Effector memory CD4-positive, alpha-beta T cell (primary cell): ENCODE data around the gene TOPORS.

Experiments used
- DNase-seq, 3 donors: peaks; one replicate each; pipeline ENCODE4 v3.0.0-alpha.2; 2020
- H3K27ac ChIP-seq: 2 replicates; pipeline ENCODE4 v1.7.0; 2013; ENCODE audit warnings: mild to moderate bottlenecking, low read length, moderate library complexity; ENCODE audit not compliant: insufficient read depth, poor library complexity, severe bottlenecking
- H3K27me3 ChIP-seq: replicated peaks from 2 replicates; pipeline ENCODE4 v1.7.0; 2013; ENCODE audit warnings: mild to moderate bottlenecking, low read length; ENCODE audit not compliant: insufficient read depth, control insufficient read depth, poor library complexity, severe bottlenecking
- H3K36me3 ChIP-seq: 2 replicates; pipeline ENCODE4 v1.7.0; 2013; ENCODE audit warnings: mild to moderate bottlenecking, low read length, moderate library complexity; ENCODE audit not compliant: control insufficient read depth, insufficient read depth
- H3K4me1 ChIP-seq: 2 replicates; pipeline ENCODE4 v1.7.0; 2013; ENCODE audit warnings: low read length, mild to moderate bottlenecking; ENCODE audit not compliant: control insufficient read depth, insufficient read depth, poor library complexity, severe bottlenecking
- H3K4me3 ChIP-seq: 2 replicates; pipeline ENCODE4 v1.7.0; 2013; ENCODE audit warnings: low read length, low read depth, mild to moderate bottlenecking; ENCODE audit not compliant: insufficient read depth, poor library complexity, severe bottlenecking
- H3K9me3 ChIP-seq: 2 replicates; pipeline ENCODE4 v1.7.0; 2013; ENCODE audit warnings: mild to moderate bottlenecking, low read length, moderate library complexity; ENCODE audit not compliant: control insufficient read depth

Gene TOPORS

DNA sequence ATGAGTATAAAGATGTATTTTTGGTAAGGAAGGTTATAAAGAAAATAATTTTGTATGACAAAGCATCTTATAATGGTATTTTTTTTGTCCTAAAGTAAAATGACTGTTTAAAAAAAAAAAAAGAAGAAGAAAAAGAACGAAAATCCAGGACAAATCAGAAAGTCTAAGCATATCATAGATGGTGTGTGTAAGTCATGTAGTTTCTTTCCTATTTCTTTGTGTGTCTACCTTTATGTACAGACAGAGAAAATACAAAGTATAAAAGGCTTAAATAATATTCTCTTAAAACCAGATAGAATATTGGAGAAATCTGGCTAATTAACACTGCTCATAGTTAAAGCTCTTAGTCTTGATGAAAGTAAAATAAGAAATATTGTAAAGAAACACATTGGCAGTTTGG lies 34.1 kb downstream of the TOPORS start:
- H3K27me3 ChIP-seq = no peaks in the 10 kb centered on the region
- no peak for DNase-seq
- no peak overlapping the region for H3K4me3 ChIP-seq
- no peak overlapping the region for H3K27ac ChIP-seq
- H3K9me3 ChIP-seq = no peaks in the 10 kb centered on the region
- no peaks in the 10 kb centered on the region for H3K36me3 ChIP-seq
- H3K4me1 ChIP-seq = peaks cover 6% of the 10 kb centered on the region

GRCh38 chr9:32516241-32516640 lies 36.1 kb downstream of the TOPORS start:
- Histone ChIP-seq H3K9me3 (no peaks in the 10 kb centered on the region), H3K27ac (no peak overlapping the region), H3K4me1 (no peaks in the 10 kb centered on the region), H3K27me3 (no peaks in the 10 kb centered on the region), H3K36me3 (no peaks in the 10 kb centered on the region), H3K4me3 (no peak overlapping the region)
- no peak for DNase-seq

- DNase-seq = no peak
- no peaks in the 10 kb centered on the region for H3K27me3 ChIP-seq
- no peak overlapping the region for H3K4me3 ChIP-seq
- no peaks in the 10 kb centered on the region for H3K4me1 ChIP-seq
- H3K36me3 ChIP-seq = peaks cover 7% of the 10 kb centered on the region
- no peak overlapping the region for H3K27ac ChIP-seq
- no peaks in the 10 kb centered on the region for H3K9me3 ChIP-seq
Measured at GRCh38 chr9:32508728-32509127, 43.7 kb downstream of the TOPORS start.

DNA sequence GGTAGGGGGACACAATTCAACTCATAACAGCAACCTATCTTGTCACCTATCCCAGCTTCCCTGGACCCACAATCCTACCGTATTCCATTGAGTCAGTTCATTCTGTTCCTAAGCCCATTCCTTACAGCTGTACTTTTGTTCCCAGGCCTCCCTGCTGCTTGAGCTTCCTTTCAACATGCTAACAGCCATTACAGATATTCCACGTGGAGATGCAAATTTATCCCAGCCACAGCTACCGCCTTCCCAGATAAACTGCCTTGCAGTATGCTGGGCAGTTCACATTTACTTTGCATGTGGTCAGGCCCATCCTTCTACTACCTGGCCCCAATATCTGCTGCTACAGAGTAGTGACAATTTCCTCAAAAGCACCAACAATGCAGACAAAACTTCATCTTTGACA lies 49.4 kb downstream of the TOPORS start:
- H3K27ac ChIP-seq = no peak overlapping the region
- DNase-seq = no peak
- peaks cover 20% of the 10 kb centered on the region for H3K36me3 ChIP-seq
- H3K4me3 ChIP-seq = no peak overlapping the region
- no peaks in the 10 kb centered on the region for H3K27me3 ChIP-seq
- H3K4me1 ChIP-seq = no peaks in the 10 kb centered on the region
- H3K9me3 ChIP-seq = no peaks in the 10 kb centered on the region

- Histone ChIP-seq H3K9me3 (no peaks in the 10 kb centered on the region), H3K36me3 (peaks cover 22% of the 10 kb centered on the region), H3K27ac (no peak overlapping the region), H3K4me1 (no peaks in the 10 kb centered on the region), H3K4me3 (no peak overlapping the region), H3K27me3 (no peaks in the 10 kb centered on the region)
- no peak for DNase-seq
Measured at GRCh38 chr9:32502464-32502863, 49.9 kb downstream of the TOPORS start.

DNA sequence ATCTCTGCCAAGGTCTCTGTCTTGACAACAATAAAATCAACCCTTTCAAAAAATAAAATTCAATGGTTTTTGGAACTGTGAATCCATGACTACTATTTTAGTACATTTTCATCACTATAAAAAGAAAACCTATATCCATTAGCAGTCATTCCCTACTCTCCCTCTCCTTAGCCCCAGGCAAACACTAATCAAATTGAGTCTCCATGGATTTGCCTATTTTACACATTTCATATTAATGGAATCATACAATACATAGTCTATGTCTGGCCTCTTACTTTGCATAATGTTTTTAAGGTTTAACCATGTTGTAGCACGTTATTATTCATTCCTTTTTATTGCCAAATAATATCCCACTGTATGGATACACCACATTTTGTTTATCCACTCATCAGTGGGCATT lies 50.5 kb downstream of the TOPORS start:
- DNase-seq = no peak

DNA sequence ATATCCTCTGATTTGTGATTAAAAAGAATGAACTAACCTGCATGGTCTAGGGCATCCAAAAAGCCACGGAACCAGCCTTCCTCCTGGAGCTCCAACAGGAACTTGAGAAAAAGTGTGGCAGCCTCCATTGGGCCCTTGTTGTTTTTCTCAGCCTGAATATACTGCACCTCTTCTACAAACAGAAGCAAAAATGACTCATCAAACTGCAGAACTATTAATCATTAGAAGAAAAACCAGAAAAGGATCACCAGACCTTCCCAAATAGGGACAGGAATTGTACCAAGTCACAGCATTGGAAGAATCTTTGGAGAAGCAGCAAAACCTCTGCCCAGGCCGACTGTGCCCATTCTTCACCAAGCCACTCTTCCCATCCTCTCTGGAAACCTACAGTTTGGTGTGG lies 51.6 kb downstream of the TOPORS start:
- Histone ChIP-seq H3K4me1 (no peaks in the 10 kb centered on the region), H3K9me3 (no peaks in the 10 kb centered on the region), H3K27me3 (no peaks in the 10 kb centered on the region), H3K27ac (no peak overlapping the region), H3K36me3 (peaks cover 32% of the 10 kb centered on the region), H3K4me3 (no peak overlapping the region)
- no peak for DNase-seq

More for the DNA sequence above, 50.5 kb downstream of the TOPORS start:
- Histone ChIP-seq H3K4me1 (no peaks in the 10 kb centered on the region), H3K27me3 (no peaks in the 10 kb centered on the region), H3K9me3 (no peaks in the 10 kb centered on the region), H3K27ac (no peak overlapping the region), H3K36me3 (peaks cover 25% of the 10 kb centered on the region), H3K4me3 (no peak overlapping the region)

DNA sequence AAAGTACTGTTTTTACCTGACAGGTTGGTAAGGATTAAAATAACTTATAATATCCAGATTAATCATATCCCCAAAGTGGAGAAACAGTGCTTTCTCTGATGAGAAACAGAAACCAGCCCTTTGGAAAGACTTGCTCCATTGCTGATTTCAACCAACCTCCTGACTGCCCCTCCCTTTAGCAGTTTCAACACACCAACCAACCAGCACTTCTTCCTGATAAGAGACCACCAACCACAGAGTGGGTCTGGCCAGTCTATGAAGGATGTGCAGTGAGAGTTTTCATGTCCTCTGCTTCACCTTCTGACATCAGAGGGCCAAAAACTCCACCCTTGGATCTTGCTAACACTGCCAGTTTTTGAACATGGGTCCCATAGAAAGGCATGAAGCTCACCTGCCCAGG lies 54.5 kb downstream of the TOPORS start:
- H3K9me3 ChIP-seq = no peaks in the 10 kb centered on the region
- H3K27ac ChIP-seq = no peak overlapping the region
- no peaks in the 10 kb centered on the region for H3K4me1 ChIP-seq
- no peaks in the 10 kb centered on the region for H3K27me3 ChIP-seq
- no peak overlapping the region for H3K4me3 ChIP-seq
- peaks cover 33% of the 10 kb centered on the region for H3K36me3 ChIP-seq
- DNase-seq = no peak

DNA sequence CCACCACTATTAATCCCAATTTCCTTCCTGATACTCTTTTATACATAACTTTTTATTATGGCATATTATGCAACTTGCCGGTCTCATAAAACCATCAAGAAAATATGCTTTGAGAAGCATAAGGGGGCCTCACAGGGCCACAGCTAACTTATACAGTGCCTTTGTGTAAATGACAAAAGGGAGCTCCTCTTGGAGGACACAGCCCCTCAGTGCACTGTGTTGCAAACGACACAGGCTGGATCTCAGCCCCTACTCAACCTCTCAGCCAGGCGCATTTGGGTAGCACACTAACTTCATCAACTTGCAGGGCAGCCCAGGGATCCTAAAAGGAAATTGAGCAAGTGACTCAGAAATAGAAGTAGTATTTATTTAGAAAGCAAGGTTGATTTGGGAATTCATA lies 61.8 kb downstream of the TOPORS start:
- H3K36me3 ChIP-seq = peaks cover 28% of the 10 kb centered on the region
- no peaks in the 10 kb centered on the region for H3K9me3 ChIP-seq
- no peaks in the 10 kb centered on the region for H3K4me1 ChIP-seq
- no peak for DNase-seq
- H3K27ac ChIP-seq = no peak overlapping the region
- H3K27me3 ChIP-seq = no peaks in the 10 kb centered on the region
- H3K4me3 ChIP-seq = no peak overlapping the region
